B cell (primary cell): ENCODE measurements around the gene RIC3. TPM values are rescaled to one million over a fixed set of nuclear protein-coding genes. Genes with fewer than 3 reads are reported as not detected.
A peak's percentile ranks its signal among the peaks of the same experiment; 100 is the strongest.

ENCODE experiments used
- ATAC-seq: fragments of 200-7000 bp; cut with Tn5 transposase; one replicate; pipeline ENCODE4 v1.10.0; 2021; ENCODE audit warnings: low read depth, mild to moderate bottlenecking, moderate number of reproducible peaks, moderate library complexity
- CTCF ChIA-PET: fragments of 350-600 bp; sonication (Branson Sonifier 250); formaldehyde crosslinking; loops from one replicate; lab custom pipeline; 2021; ENCODE audit warnings: antibody characterized with exemption, inconsistent platforms; lab: Charles Lee
- POLR2A ChIA-PET: fragments of 350-600 bp; sonication (Branson Sonifier 250); formaldehyde crosslinking; loops from one replicate; lab custom pipeline; 2021; ENCODE audit warnings: antibody characterized with exemption; lab: Charles Lee
- DNase-seq: peaks from one replicate; pipeline ENCODE4 v3.0.0; 2013
- H2AFZ ChIP-seq: 2 replicates; pipeline ENCODE4 v1.6.1; 2012; ENCODE audit warnings: mild to moderate bottlenecking, low read depth, low read length; ENCODE audit not compliant: insufficient read depth, poor library complexity, severe bottlenecking
- H3K27ac ChIP-seq, 2 donors: 1 replicate in 1 of 2; 2 replicates in 1 of 2; pipeline ENCODE4 v1.5.1; 2012 to 2013; ENCODE audit warnings: low read length in 2 of 2, mild to moderate bottlenecking in 2 of 2, moderate library complexity in 1 of 2
- H3K27me3 ChIP-seq, 4 experiments: fragments of 200-600 bp in 1 of 4; sonication (generic) in 1 of 4; replicated peaks in 1 of 4; 1 replicate in 2 of 4; 2 replicates in 2 of 4; pipeline versions ENCODE4 v1.6.1 to v1.7.0; 2013 to 2016; ENCODE audit warnings: low read length in 3 of 4, mild to moderate bottlenecking in 2 of 4, mixed read lengths in 1 of 4, moderate library complexity in 1 of 4; ENCODE audit not compliant: insufficient read depth in 4 of 4, control insufficient read depth in 3 of 4; ENCODE audit errors: control extremely low read depth in 1 of 4
- H3K36me3 ChIP-seq, 2 experiments: replicated peaks in 1 of 2; 1 replicate in 1 of 2; 2 replicates in 1 of 2; pipeline versions ENCODE4 v1.6.1 to v1.7.1; 2013; ENCODE audit warnings: low read length in 1 of 2; ENCODE audit not compliant: insufficient read depth in 2 of 2, control insufficient read depth in 1 of 2; ENCODE audit errors: control extremely low read depth in 1 of 2, extremely low read depth in 1 of 2
- H3K4me1 ChIP-seq, 2 donors: fragments of 200-600 bp in 1 of 2; sonication (generic) in 1 of 2; 1 replicate in 1 of 2; 2 replicates in 1 of 2; pipeline versions ENCODE4 v1.5.1 to v1.6.1; 2013 to 2017; ENCODE audit warnings: low read length in 2 of 2; ENCODE audit not compliant: control insufficient read depth in 2 of 2, insufficient read depth in 2 of 2
- H3K4me2 ChIP-seq: replicated peaks from 2 replicates; pipeline ENCODE3; 2012; ENCODE audit warnings: mild to moderate bottlenecking, low read depth, low read length; ENCODE audit not compliant: poor library complexity, severe bottlenecking
- H3K4me3 ChIP-seq, 5 experiments: fragments of 200-600 bp in 1 of 5; sonication (generic) in 1 of 5; 1 replicate in 3 of 5; 2 replicates in 2 of 5; pipeline versions ENCODE4 v1.5.1 to v1.7.0; 2011 to 2016; ENCODE audit warnings: low read length in 4 of 5, mild to moderate bottlenecking in 4 of 5, low read depth in 2 of 5, control low read depth in 1 of 5, moderate library complexity in 1 of 5; ENCODE audit not compliant: insufficient read depth in 1 of 5; ENCODE audit errors: control extremely low read depth in 1 of 5, extremely low read depth in 1 of 5
- H3K79me2 ChIP-seq: fragments of 200-600 bp; sonication (generic); one replicate; pipeline ENCODE4 v1.6.0; 2016; ENCODE audit warnings: low read length; ENCODE audit not compliant: control insufficient read depth, insufficient read depth
- H3K9ac ChIP-seq: fragments of 200-600 bp; sonication (generic); 2 replicates; pipeline ENCODE4 v1.6.1; 2017; ENCODE audit warnings: mild to moderate bottlenecking, low read length, moderate library complexity
- H3K9me3 ChIP-seq, 3 donors: one replicate each; pipeline versions ENCODE4 v1.6.1 to v1.7.1; 2013; ENCODE audit warnings: low read length in 2 of 3; ENCODE audit not compliant: control insufficient read depth in 2 of 3, insufficient read depth in 1 of 3; ENCODE audit errors: control extremely low read depth in 1 of 3
- H4K20me1 ChIP-seq: 2 replicates; pipeline ENCODE4 v1.6.0; 2012; ENCODE audit warnings: mild to moderate bottlenecking, low read length; ENCODE audit not compliant: insufficient read depth, control insufficient read depth, poor library complexity, severe bottlenecking
- H3K27ac Mint-ChIP-seq: one replicate; pipeline ENCODE4 v1.8.0; 2021; ENCODE audit warnings: mixed read lengths
- H3K27me3 Mint-ChIP-seq: one replicate; pipeline ENCODE4 v1.8.0; 2021; ENCODE audit warnings: mixed read lengths
- H3K4me1 Mint-ChIP-seq: one replicate; pipeline ENCODE4 v1.8.0; 2021; ENCODE audit warnings: mixed read lengths
- H3K4me3 Mint-ChIP-seq: one replicate; pipeline ENCODE4 v1.8.0; 2021; ENCODE audit warnings: mixed read lengths
- H3K9me3 Mint-ChIP-seq: one replicate; pipeline ENCODE4 v1.8.0; 2022; ENCODE audit warnings: mixed read lengths; ENCODE audit not compliant: insufficient read depth
- CTCF ChIP-seq: fragments of 200-600 bp; IDR thresholded peaks from one replicate; pipeline ENCODE4 v1.8.0; 2022; ENCODE audit warnings: antibody characterized with exemption, mild to moderate bottlenecking
- EZH2 ChIP-seq: IDR thresholded peaks from 2 replicates; pipeline ENCODE4 v1.6.1; 2012; ENCODE audit warnings: borderline replicate concordance, low read depth, mild to moderate bottlenecking, moderate library complexity, low read length; ENCODE audit not compliant: insufficient read depth, poor library complexity, severe bottlenecking
- WGBS: methylation state at CpG from one replicate; pipeline ENCODE4 v1.1.5; 2013; ENCODE audit warnings: missing lambda C conversion rate; ENCODE audit not compliant: insufficient coverage; 5-methylcytosine and 5-hydroxymethylcytosine counted together
- intact Hi-C: fragments of 100-400 bp; cut with micrococcal nuclease; formaldehyde crosslinking; loops from one replicate; pipeline ENCODE4 v1.10.0; 2022
- polyA plus RNA-seq: library from polyadenylated mRNA; depleted of rRNA; stranded (reverse); fragments of >200 nt; gene quantifications from 2 replicates; pipeline ENCODE4 v1.2.3, GENCODE V29; 2012
- total RNA-seq, 2 donors: library from RNA; stranded (reverse); fragments of 120-200 nt in 1 of 2; gene quantifications; 1 replicate in 1 of 2; 2 replicates in 1 of 2; pipeline versions ENCODE4 v1.2.3 to v1.2.4, GENCODE V29; 2013 to 2022

The RIC3 gene
- total and polyA plus RNA-seq, 2 donors (not counting 1 experiment from before 2014, with no cell fraction given) = 62.4 to 74.6 TPM

GRCh38 chr11:8207080-8208000 lies 38.5 kb upstream of the RIC3 start:
- CTCF ChIA-PET = interaction anchor here (0.7 to 17.7 kb wide), 9 partner anchors 11 to 360 kb away, joined by 3 to 327 read pairs (median 4); partner anchors contain the start of gene LMO1
- 65% methylated on average over 12 of the region's 20 CpGs for WGBS
- Mint-ChIP-seq H3K9me3 (no peaks in the 10 kb centered on the region), H3K4me3 (peak overlapping the region; percentile 88), H3K4me1 (peaks cover 54% of the 10 kb centered on the region), H3K27ac (peak overlapping the region; percentile 93), H3K27me3 (no peaks in the 10 kb centered on the region)
- H2AFZ ChIP-seq = peak overlapping the region; percentile 77
- no peak for TF ChIP-seq CTCF
- no peak for TF ChIP-seq EZH2
- H3K4me3 ChIP-seq = peak overlapping the region in 3 of 5 experiments; percentile 18 to 50 (median 33)
- no peaks in the 10 kb centered on the region for H3K36me3 ChIP-seq
- ATAC-seq (no peak), DNase-seq (no peak)
- POLR2A ChIA-PET = interaction anchor here (0.6 to 0.7 kb wide), 2 partner anchors 252 to 1696 kb away, joined by 6 to 7 read pairs; no protein-coding TSS in a partner anchor
- no peaks in the 10 kb centered on the region for H3K27me3 ChIP-seq
- intact Hi-C loops = loop anchor here (5.0 to 10.0 kb wide), 3 partner anchors 313 to 757 kb away; partner anchors contain the start of genes RPL27A, TMEM9B and TRIM66
- no peaks in the 10 kb centered on the region for H3K9me3 ChIP-seq
- peaks cover 16% of the 10 kb centered on the region for H3K79me2 ChIP-seq
- peak overlapping the region; percentile 43 for H3K9ac ChIP-seq
- no peaks in the 10 kb centered on the region for H4K20me1 ChIP-seq
- H3K27ac ChIP-seq = peak overlapping the region; percentile 52 to 89
- peaks cover 53 to 74% of the 10 kb centered on the region in 2 donors for H3K4me1 ChIP-seq
- H3K4me2 ChIP-seq = peak overlapping the region; percentile 72
